Body of pancreas (tissue), 4 donors: ENCODE results near the gene TMEM178B. TPM values are rescaled to one million over a fixed set of nuclear protein-coding genes. Genes with fewer than 3 reads are reported as not detected.

Source experiments
- ATAC-seq: fragments of 150-250 bp; one replicate; pipeline ENCODE4 v1.9.1; 2016
- DNase-seq, 4 donors: peaks; one replicate each; pipeline ENCODE4 v3.0.0-alpha.2; 2019
- H3K27ac ChIP-seq, 4 donors: fragments of 200-600 bp; sonication (generic); 1 replicate in 3 of 4; 2 replicates in 1 of 4; pipeline versions ENCODE4 v1.5.1 to v1.6.1; 2016 to 2019; ENCODE audit warnings: mild to moderate bottlenecking in 1 of 4, mixed read lengths in 1 of 4, moderate library complexity in 1 of 4
- H3K27me3 ChIP-seq, 2 donors: fragments of 200-600 bp; sonication (generic); one replicate each; pipeline ENCODE4 v1.6.0; 2016; ENCODE audit warnings: mild to moderate bottlenecking in 1 of 2
- H3K36me3 ChIP-seq, 2 donors: fragments of 200-600 bp; sonication (generic); replicated peaks in 1 of 2; 2 replicates each; pipeline ENCODE4 v1.5.1; 2016; ENCODE audit warnings: low read depth in 2 of 2; ENCODE audit not compliant: insufficient read depth in 1 of 2
- H3K4me1 ChIP-seq: fragments of 200-600 bp; sonication (generic); one replicate; pipeline ENCODE4 v1.6.0; 2016
- H3K4me3 ChIP-seq, 2 donors: fragments of 200-600 bp; sonication (generic); 1 replicate in 1 of 2; 2 replicates in 1 of 2; pipeline ENCODE4 v1.5.1; 2016 to 2019
- H3K9me3 ChIP-seq, 3 donors: fragments of 200-600 bp; sonication (generic); 1 replicate in 2 of 3; 2 replicates in 1 of 3; pipeline ENCODE4 v1.5.1; 2016
- CTCF ChIP-seq, 7 experiments: fragments of 450-650 bp in 4 of 7; fragments of 200-600 bp in 3 of 7; sonication (generic) in 3 of 7; IDR thresholded peaks; one replicate each; pipeline ENCODE4 v1.5.1; 2016 to 2019; ENCODE audit warnings: antibody characterized with exemption in 7 of 7
- POLR2A ChIP-seq, 3 donors: fragments of 450-650 bp; IDR thresholded peaks; one replicate each; pipeline ENCODE4 v1.6.1; 2016; ENCODE audit warnings: antibody characterized with exemption in 3 of 3, mild to moderate bottlenecking in 2 of 3
- WGBS, 2 donors: methylation state at CpG; one replicate each; pipeline ENCODE4 v1.1.5; 2017; 5-methylcytosine and 5-hydroxymethylcytosine counted together
- intact Hi-C: fragments of 100-400 bp; cut with DNase I; formaldehyde crosslinking; loops from one replicate; pipeline ENCODE4 v1.15.1; 2023
- total RNA-seq, 2 donors: library from RNA; depleted of rRNA; stranded (reverse); fragments of >200 nt; gene quantifications; one replicate each; pipeline ENCODE4 v1.1.0, GENCODE V29; 2016

TMEM178B gene
- total RNA-seq, 2 donors from 2014 or later = 1.0 to 11.9 TPM

DNA sequence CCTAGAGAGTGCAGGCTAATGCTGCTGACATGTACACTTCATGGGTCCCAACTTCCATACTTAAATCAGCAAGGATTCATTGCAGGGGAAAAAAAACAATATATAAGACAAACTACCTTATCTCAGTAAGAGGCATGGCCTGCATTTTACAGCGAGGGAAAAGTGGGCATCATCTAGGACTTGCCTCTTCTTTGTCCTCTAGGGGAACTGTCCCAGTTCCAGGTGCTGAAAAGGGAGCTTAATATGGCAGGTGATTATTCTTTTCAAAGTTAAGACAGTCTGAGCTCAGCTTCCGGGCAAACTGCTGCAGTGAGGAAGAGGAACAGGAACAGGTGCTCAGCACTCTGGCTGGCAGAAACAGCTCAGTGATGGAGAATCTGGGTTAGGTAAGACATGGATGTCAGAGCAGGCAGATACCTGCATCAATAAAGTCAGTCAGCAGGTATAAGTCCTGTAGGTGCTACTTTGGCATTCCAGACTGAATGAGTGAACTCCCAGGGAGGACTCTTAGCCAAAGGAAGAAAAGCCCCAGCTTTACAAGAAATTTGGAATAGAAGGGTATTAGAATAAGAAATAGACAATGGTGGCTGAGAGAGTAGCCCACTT lies 147.2 kb downstream of the TMEM178B start:
- Histone ChIP-seq H3K9me3 (no peaks in the 10 kb centered on the region), H3K36me3 (no peaks in the 10 kb centered on the region), H3K4me1 (no peaks in the 10 kb centered on the region), H3K27me3 (no peaks in the 10 kb centered on the region), H3K27ac (no peak overlapping the region), H3K4me3 (no peak overlapping the region)
- WGBS, 2 donors = 35 to 47% methylated on average over 2 of the region's 2 CpGs
- intact Hi-C loops = no loop called here
- no peak for TF ChIP-seq POLR2A (IDR thresholded peaks at IDR 0.05)
- TF ChIP-seq CTCF (IDR thresholded peaks at IDR 0.05) = no peak
- no peak for DNase-seq
- ATAC-seq = no peak

DNA sequence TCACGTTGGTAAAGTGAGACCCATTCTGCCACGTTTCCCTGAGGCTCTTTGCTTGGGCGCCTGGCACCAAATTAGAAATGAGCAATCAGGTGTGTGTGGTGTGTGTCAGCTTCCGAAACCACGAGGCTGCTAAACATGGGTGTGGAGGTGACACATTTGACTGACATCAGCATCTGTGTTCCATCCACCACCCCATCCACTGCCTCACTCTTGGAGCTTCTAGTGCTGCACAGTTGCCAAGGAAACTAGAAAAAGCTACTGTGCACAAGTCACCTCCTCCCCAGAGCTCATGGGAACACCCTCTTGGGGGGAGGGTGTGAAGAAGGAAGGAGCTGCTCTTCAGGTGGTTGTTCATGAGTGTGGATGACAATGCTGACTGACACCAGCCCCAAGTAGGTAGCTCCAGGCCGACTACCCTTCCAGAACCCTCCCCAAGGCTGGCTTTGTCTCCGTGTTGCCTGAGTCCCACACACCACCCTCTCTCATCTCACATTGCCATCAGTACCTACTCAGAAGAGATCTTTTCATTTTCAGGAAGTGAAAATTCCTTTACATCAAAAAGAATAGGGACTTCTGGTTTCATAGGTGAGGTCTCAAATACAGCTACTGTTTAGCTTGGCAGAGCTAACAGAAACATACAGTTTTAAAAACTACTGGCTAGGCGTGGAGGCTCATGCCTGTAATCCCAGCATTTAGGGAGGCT lies 152.2 kb downstream of the TMEM178B start:
- 71 to 81% methylated on average over 8 of the region's 8 CpGs for WGBS, 2 donors
- Histone ChIP-seq H3K9me3 (no peaks in the 10 kb centered on the region), H3K36me3 (no peaks in the 10 kb centered on the region), H3K27me3 (no peaks in the 10 kb centered on the region), H3K27ac (no peak overlapping the region), H3K4me3 (no peak overlapping the region), H3K4me1 (no peaks in the 10 kb centered on the region)
- no peak for DNase-seq
- ATAC-seq = no peak
- TF ChIP-seq CTCF (IDR thresholded peaks at IDR 0.05) (no peak), POLR2A (IDR thresholded peaks at IDR 0.05) (no peak)
- intact Hi-C loops = no loop called here

DNA sequence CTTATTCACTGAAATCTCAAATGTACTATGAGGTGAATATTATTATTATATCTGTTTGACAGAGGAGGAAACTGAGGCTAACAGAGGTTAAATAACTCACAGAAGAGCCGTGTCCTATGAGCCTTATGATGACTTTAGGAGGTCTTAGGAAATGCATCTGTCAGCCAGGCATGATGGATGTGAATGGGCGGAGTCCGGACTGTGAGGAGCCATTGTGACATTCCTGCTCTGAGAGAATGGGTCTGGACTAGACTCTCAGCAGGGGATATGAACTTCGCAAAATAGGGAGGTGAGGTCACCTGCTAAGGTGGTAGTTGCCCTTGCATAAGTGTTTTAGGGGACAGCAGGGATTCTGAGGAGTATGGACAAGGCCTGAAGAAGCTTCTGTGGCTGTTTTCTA lies 153.6 kb downstream of the TMEM178B start:
- WGBS, 2 donors = 79 to 81% methylated on average over 4 of the region's 4 CpGs
- no peaks in the 10 kb centered on the region for H3K9me3 ChIP-seq
- TF ChIP-seq CTCF (IDR thresholded peaks at IDR 0.05) (no peak), POLR2A (IDR thresholded peaks at IDR 0.05) (no peak)
- H3K27ac ChIP-seq = no peak overlapping the region
- ATAC-seq (no peak), DNase-seq (no peak)
- H3K4me1 ChIP-seq = no peaks in the 10 kb centered on the region
- intact Hi-C loops = no loop called here
- no peaks in the 10 kb centered on the region for H3K36me3 ChIP-seq
- no peak overlapping the region for H3K4me3 ChIP-seq
- no peaks in the 10 kb centered on the region for H3K27me3 ChIP-seq

GRCh38 chr7:141228482-141228881 lies 154.6 kb downstream of the TMEM178B start:
- no peaks in the 10 kb centered on the region for H3K27me3 ChIP-seq
- no peak for DNase-seq
- TF ChIP-seq POLR2A (IDR thresholded peaks at IDR 0.05) (no peak), CTCF (IDR thresholded peaks at IDR 0.05) (no peak)
- ATAC-seq = no peak
- H3K9me3 ChIP-seq = no peaks in the 10 kb centered on the region
- 76 to 87% methylated on average over 5 of the region's 5 CpGs for WGBS, 2 donors
- H3K4me3 ChIP-seq = no peak overlapping the region
- no peak overlapping the region for H3K27ac ChIP-seq
- intact Hi-C loops = no loop called here
- no peaks in the 10 kb centered on the region for H3K36me3 ChIP-seq
- H3K4me1 ChIP-seq = no peaks in the 10 kb centered on the region
